Measurements from ENCODE around the gene ARHGEF28.

Gene ARHGEF28

GRCh38 chr5:73623901-73624404 lies 2.0 kb upstream of the ARHGEF28 start:
- no peak for DNase-seq (ENCODE audit: low read depth)
- TF ChIP-seq CTCF (conservative IDR thresholded peaks at IDR 0.05; ENCODE audit: low read depth, low read length), result no peak

GRCh38 chr5:73624888-73625287 lies 1.1 kb upstream of the ARHGEF28 start:
- no peak overlapping the region for H3K4me3 ChIP-seq (ENCODE audit: low read length)
- no peak for DNase-seq (ENCODE audit: low read depth)
- no peak for TF ChIP-seq CTCF (conservative IDR thresholded peaks at IDR 0.05; ENCODE audit: low read depth, low read length)

More at GRCh38 chr5:73623901-73624404, 2.0 kb upstream of the ARHGEF28 start:
- H3K4me3 ChIP-seq (ENCODE audit: low read length), result no peak overlapping the region

GRCh38 chr5:73625372-73625943 lies 538 bp upstream of the ARHGEF28 start:
- TF ChIP-seq CTCF (conservative IDR thresholded peaks at IDR 0.05; ENCODE audit: low read depth, low read length), result no peak
- peak overlapping the region; percentile 41 for H3K4me3 ChIP-seq (ENCODE audit: low read length)
- no peak for DNase-seq (ENCODE audit: low read depth)

- H3K4me3 ChIP-seq (ENCODE audit: low read length), result peak overlapping the region; percentile 82
- TF ChIP-seq CTCF (conservative IDR thresholded peaks at IDR 0.05; ENCODE audit: low read depth, low read length), result no peak
- no peak for DNase-seq (ENCODE audit: low read depth)
Observed at GRCh38 chr5:73626814-73627313, 868 bp downstream of the ARHGEF28 start.

- no peak for TF ChIP-seq CTCF (conservative IDR thresholded peaks at IDR 0.05; ENCODE audit: low read depth, low read length)
Observed at GRCh38 chr5:73629456-73629855, 3.5 kb downstream of the ARHGEF28 start.

GRCh38 chr5:73630765-73631164 lies 4.8 kb downstream of the ARHGEF28 start:
- no peak overlapping the region for H3K4me3 ChIP-seq (ENCODE audit: low read length)
- TF ChIP-seq CTCF (conservative IDR thresholded peaks at IDR 0.05; ENCODE audit: low read depth, low read length), result no peak

More at GRCh38 chr5:73629456-73629855, 3.5 kb downstream of the ARHGEF28 start:
- no peak overlapping the region for H3K4me3 ChIP-seq (ENCODE audit: low read length)
- no peak for DNase-seq (ENCODE audit: low read depth)

GRCh38 chr5:73631500-73631899 lies 5.5 kb downstream of the ARHGEF28 start:
- TF ChIP-seq CTCF (conservative IDR thresholded peaks at IDR 0.05; ENCODE audit: low read depth, low read length), result no peak
- no peak overlapping the region for H3K4me3 ChIP-seq (ENCODE audit: low read length)
- DNase-seq (ENCODE audit: low read depth), result no peak

More at GRCh38 chr5:73630765-73631164, 4.8 kb downstream of the ARHGEF28 start:
- DNase-seq (ENCODE audit: low read depth), result no peak
